ENCODE data around the gene PCYT2.

GRCh38 chr17:81859906-81860755 is 51.1 kb downstream of the PCYT2 start, which contains the start of gene P4HB:
- TF ChIP-seq RARB (CRISPR knock-in tag; IDR thresholded peaks at IDR 0.05) (no peak), CSDC2 (CRISPR knock-in tag; IDR thresholded peaks at IDR 0.05) (no peak), PATZ1 (CRISPR knock-in tag; IDR thresholded peaks at IDR 0.05; ENCODE audit: borderline replicate concordance) (no peak), ARNTL (CRISPR knock-in tag; IDR thresholded peaks at IDR 0.05; ENCODE audit: borderline replicate concordance, low read depth) (no peak), POU6F1 (CRISPR knock-in tag; IDR thresholded peaks at IDR 0.05; ENCODE audit: borderline replicate concordance, low read depth) (no peak), ZFP30 (CRISPR knock-in tag; IDR thresholded peaks at IDR 0.05) (no peak), ESRRG (CRISPR knock-in tag; IDR thresholded peaks at IDR 0.05) (no peak), ZFP3 (CRISPR knock-in tag; IDR thresholded peaks at IDR 0.05) (no peak), ZNF8 (CRISPR knock-in tag; IDR thresholded peaks at IDR 0.05) (no peak), TSHZ2 (CRISPR knock-in tag; IDR thresholded peaks at IDR 0.05) (no peak)

Measured in SK-N-SH treated with all-trans-retinoic acid at 6 μM for 48 hours (cell line).